T-helper 1 cell treated with Interleukin-12 subunit alpha and Interleukin-12 subunit beta and Interleukin-4 antibody, amounts not matched to agents 30 μg/mL and 1 μg/mL, for 36 hours (primary cell): ENCODE data around the gene AAK1.
"Not testable (repeated sequence)": the region's sequence is repeated elsewhere in the genome, so short reads cannot be mapped to it uniquely, and the experiment has no call there.

Source experiments
- H3K27ac Mint-ChIP-seq: one replicate; pipeline ENCODE4 v1.8.0; 2021; ENCODE audit warnings: mild to moderate bottlenecking, mixed read lengths
- H3K27me3 Mint-ChIP-seq: one replicate; pipeline ENCODE4 v1.8.0; 2021; ENCODE audit warnings: low read depth, mixed read lengths
- H3K36me3 Mint-ChIP-seq: one replicate; pipeline ENCODE4 v1.8.0; 2021; ENCODE audit warnings: low read depth, mixed read lengths
- H3K4me1 Mint-ChIP-seq: one replicate; pipeline ENCODE4 v1.8.0; 2021; ENCODE audit warnings: low read depth, mixed read lengths
- H3K4me3 Mint-ChIP-seq: one replicate; pipeline ENCODE4 v1.8.0; 2021; ENCODE audit warnings: mild to moderate bottlenecking, moderate library complexity, mixed read lengths
- H3K9me3 Mint-ChIP-seq: one replicate; pipeline ENCODE4 v1.8.0; 2021; ENCODE audit warnings: mixed read lengths

The AAK1 gene

GRCh38 chr2:69673098-69673497, 29.6 kb upstream of the AAK1 start:
- not testable (repeated sequence) for H3K9me3 Mint-ChIP-seq, H3K4me3 Mint-ChIP-seq, H3K36me3 Mint-ChIP-seq, H3K27me3 Mint-ChIP-seq, H3K27ac Mint-ChIP-seq
- H3K4me1 Mint-ChIP-seq = peaks cover 19% of the 10 kb centered on the region

GRCh38 chr2:69669666-69670065, 26.1 kb upstream of the AAK1 start:
- peaks cover 7% of the 10 kb centered on the region for H3K9me3 Mint-ChIP-seq
- no peaks in the 10 kb centered on the region for H3K36me3 Mint-ChIP-seq
- peaks cover 11% of the 10 kb centered on the region for H3K4me1 Mint-ChIP-seq
- no peaks in the 10 kb centered on the region for H3K27me3 Mint-ChIP-seq
- no peak overlapping the region for H3K27ac Mint-ChIP-seq
- H3K4me3 Mint-ChIP-seq = no peak overlapping the region

GRCh38 chr2:69668598-69668997, 25.1 kb upstream of the AAK1 start:
- H3K4me1 Mint-ChIP-seq = peaks cover 11% of the 10 kb centered on the region

GRCh38 chr2:69667805-69668382, 24.4 kb upstream of the AAK1 start:
- Mint-ChIP-seq H3K4me1 (peaks cover 11% of the 10 kb centered on the region), H3K27me3 (no peaks in the 10 kb centered on the region), H3K9me3 (peaks cover 20% of the 10 kb centered on the region), H3K36me3 (peaks cover 3% of the 10 kb centered on the region), H3K27ac (no peak overlapping the region), H3K4me3 (no peak overlapping the region)

More at GRCh38 chr2:69668598-69668997, 25.1 kb upstream of the AAK1 start:
- H3K9me3 Mint-ChIP-seq = peaks cover 16% of the 10 kb centered on the region
- H3K36me3 Mint-ChIP-seq = peaks cover under 1% of the 10 kb centered on the region
- H3K4me3 Mint-ChIP-seq = no peak overlapping the region
- H3K27me3 Mint-ChIP-seq = no peaks in the 10 kb centered on the region
- H3K27ac Mint-ChIP-seq = no peak overlapping the region

- no peaks in the 10 kb centered on the region for H3K27me3 Mint-ChIP-seq
- H3K4me1 Mint-ChIP-seq = peaks cover 14% of the 10 kb centered on the region
- H3K9me3 Mint-ChIP-seq = peaks cover 20% of the 10 kb centered on the region
- peaks cover 6% of the 10 kb centered on the region for H3K36me3 Mint-ChIP-seq
- no peak overlapping the region for H3K4me3 Mint-ChIP-seq
- no peak overlapping the region for H3K27ac Mint-ChIP-seq
Observed at GRCh38 chr2:69665152-69665551, 21.6 kb upstream of the AAK1 start.

- peaks cover 20% of the 10 kb centered on the region for H3K9me3 Mint-ChIP-seq
- peaks cover 8% of the 10 kb centered on the region for H3K36me3 Mint-ChIP-seq
- no peak overlapping the region for H3K27ac Mint-ChIP-seq
- no peaks in the 10 kb centered on the region for H3K27me3 Mint-ChIP-seq
- H3K4me1 Mint-ChIP-seq = peaks cover 11% of the 10 kb centered on the region
- H3K4me3 Mint-ChIP-seq = no peak overlapping the region
Observed at GRCh38 chr2:69663860-69664259, 20.3 kb upstream of the AAK1 start.

GRCh38 chr2:69662547-69662946, 19.0 kb upstream of the AAK1 start:
- not testable (repeated sequence) for H3K27ac Mint-ChIP-seq, H3K4me3 Mint-ChIP-seq, H3K36me3 Mint-ChIP-seq, H3K4me1 Mint-ChIP-seq, H3K27me3 Mint-ChIP-seq
- peaks cover 20% of the 10 kb centered on the region for H3K9me3 Mint-ChIP-seq

- Mint-ChIP-seq H3K36me3 (peaks cover 8% of the 10 kb centered on the region), H3K27me3 (no peaks in the 10 kb centered on the region), H3K9me3 (peaks cover 20% of the 10 kb centered on the region), H3K4me1 (peaks cover 5% of the 10 kb centered on the region), H3K4me3 (no peak overlapping the region), H3K27ac (no peak overlapping the region)
Observed at GRCh38 chr2:69660637-69661036, 17.1 kb upstream of the AAK1 start.

- Mint-ChIP-seq H3K27me3 (no peaks in the 10 kb centered on the region), H3K36me3 (peaks cover 8% of the 10 kb centered on the region), H3K9me3 (peaks cover 14% of the 10 kb centered on the region), H3K4me3 (no peak overlapping the region), H3K4me1 (peaks cover 8% of the 10 kb centered on the region), H3K27ac (no peak overlapping the region)
Observed at GRCh38 chr2:69659941-69660483, 16.5 kb upstream of the AAK1 start.

GRCh38 chr2:69659349-69659748, 15.8 kb upstream of the AAK1 start:
- Mint-ChIP-seq H3K4me3 (no peak overlapping the region), H3K4me1 (peaks cover 8% of the 10 kb centered on the region), H3K27ac (no peak overlapping the region), H3K9me3 (peaks cover 12% of the 10 kb centered on the region), H3K27me3 (no peaks in the 10 kb centered on the region), H3K36me3 (peaks cover 9% of the 10 kb centered on the region)

- H3K4me3 Mint-ChIP-seq = peak overlapping the region; percentile 13
- no peaks in the 10 kb centered on the region for H3K9me3 Mint-ChIP-seq
- H3K4me1 Mint-ChIP-seq = peaks cover 33% of the 10 kb centered on the region
- H3K36me3 Mint-ChIP-seq = peaks cover 4% of the 10 kb centered on the region
- H3K27ac Mint-ChIP-seq = peak overlapping the region; percentile 52
- no peaks in the 10 kb centered on the region for H3K27me3 Mint-ChIP-seq
Observed at GRCh38 chr2:69652206-69652605, 8.7 kb upstream of the AAK1 start.

GRCh38 chr2:69647196-69647595, 3.7 kb upstream of the AAK1 start:
- H3K27ac Mint-ChIP-seq, H3K9me3 Mint-ChIP-seq, H3K36me3 Mint-ChIP-seq, H3K27me3 Mint-ChIP-seq: not testable (repeated sequence)
- Mint-ChIP-seq H3K4me3 (peak overlapping the region; percentile 42), H3K4me1 (peaks cover 52% of the 10 kb centered on the region)

- Mint-ChIP-seq H3K36me3 (peaks cover 5% of the 10 kb centered on the region), H3K4me1 (peaks cover 53% of the 10 kb centered on the region), H3K9me3 (no peaks in the 10 kb centered on the region), H3K4me3 (peak overlapping the region; percentile 42), H3K27me3 (no peaks in the 10 kb centered on the region), H3K27ac (peak overlapping the region; percentile 90)
Observed at GRCh38 chr2:69646714-69647113, 3.2 kb upstream of the AAK1 start.

GRCh38 chr2:69645921-69646320, 2.4 kb upstream of the AAK1 start:
- Mint-ChIP-seq H3K4me1 (peaks cover 54% of the 10 kb centered on the region), H3K36me3 (peaks cover 9% of the 10 kb centered on the region), H3K27me3 (no peaks in the 10 kb centered on the region), H3K9me3 (no peaks in the 10 kb centered on the region), H3K27ac (peak overlapping the region; percentile 90), H3K4me3 (peak overlapping the region; percentile 91)

GRCh38 chr2:69645031-69645431, 1.5 kb upstream of the AAK1 start:
- Mint-ChIP-seq H3K27me3 (no peaks in the 10 kb centered on the region), H3K27ac (peak overlapping the region; percentile 90), H3K4me3 (peak overlapping the region; percentile 91), H3K9me3 (no peaks in the 10 kb centered on the region), H3K4me1 (peaks cover 56% of the 10 kb centered on the region), H3K36me3 (peaks cover 18% of the 10 kb centered on the region)
